RWPE1 (cell line): ENCODE data around the gene TMEM41A.

Experiments
- CTCF ChIA-PET: fragments of 350-600 bp; sonication (Branson Sonifier 250); formaldehyde crosslinking; extraction: SDS; loops from one replicate; lab custom pipeline; 2021; lab: Yijun Ruan, JAX
- POLR2A ChIA-PET: fragments of 400-600 bp; formaldehyde crosslinking; extraction: SDS; loops from one replicate; lab custom pipeline; 2020; ENCODE audit warnings: antibody characterized with exemption; ENCODE audit not compliant: low non-redundant PET; lab: Yijun Ruan, JAX
- DNase-seq: peaks from one replicate; pipeline ENCODE4 v3.0.0; 2012; ENCODE audit warnings: low spot score
- H3K27ac ChIP-seq: fragments of 450-650 bp; 2 replicates; pipeline ENCODE4 v1.5.1; 2017
- TF ChIP-seq, protein P1 (sequence below): fragments of 450-650 bp; conservative IDR thresholded peaks from 2 replicates; pipeline ENCODE4 v1.5.1; 2017; ENCODE audit warnings: low read depth, mild to moderate bottlenecking

The TMEM41A gene

GRCh38 chr3:185517387-185518130 lies 18.7 kb upstream of the TMEM41A start:
- no peak overlapping the region for H3K27ac ChIP-seq
- POLR2A ChIA-PET: no interaction called here
- DNase-seq: no peak
- CTCF ChIA-PET: interaction anchor here (1.0 kb wide), 1 partner anchor 42 kb away, joined by 3 read pairs; no protein-coding TSS in a partner anchor
- TF ChIP-seq, protein P1, sequence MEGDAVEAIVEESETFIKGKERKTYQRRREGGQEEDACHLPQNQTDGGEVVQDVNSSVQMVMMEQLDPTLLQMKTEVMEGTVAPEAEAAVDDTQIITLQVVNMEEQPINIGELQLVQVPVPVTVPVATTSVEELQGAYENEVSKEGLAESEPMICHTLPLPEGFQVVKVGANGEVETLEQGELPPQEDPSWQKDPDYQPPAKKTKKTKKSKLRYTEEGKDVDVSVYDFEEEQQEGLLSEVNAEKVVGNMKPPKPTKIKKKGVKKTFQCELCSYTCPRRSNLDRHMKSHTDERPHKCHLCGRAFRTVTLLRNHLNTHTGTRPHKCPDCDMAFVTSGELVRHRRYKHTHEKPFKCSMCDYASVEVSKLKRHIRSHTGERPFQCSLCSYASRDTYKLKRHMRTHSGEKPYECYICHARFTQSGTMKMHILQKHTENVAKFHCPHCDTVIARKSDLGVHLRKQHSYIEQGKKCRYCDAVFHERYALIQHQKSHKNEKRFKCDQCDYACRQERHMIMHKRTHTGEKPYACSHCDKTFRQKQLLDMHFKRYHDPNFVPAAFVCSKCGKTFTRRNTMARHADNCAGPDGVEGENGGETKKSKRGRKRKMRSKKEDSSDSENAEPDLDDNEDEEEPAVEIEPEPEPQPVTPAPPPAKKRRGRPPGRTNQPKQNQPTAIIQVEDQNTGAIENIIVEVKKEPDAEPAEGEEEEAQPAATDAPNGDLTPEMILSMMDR: no peak

DNA sequence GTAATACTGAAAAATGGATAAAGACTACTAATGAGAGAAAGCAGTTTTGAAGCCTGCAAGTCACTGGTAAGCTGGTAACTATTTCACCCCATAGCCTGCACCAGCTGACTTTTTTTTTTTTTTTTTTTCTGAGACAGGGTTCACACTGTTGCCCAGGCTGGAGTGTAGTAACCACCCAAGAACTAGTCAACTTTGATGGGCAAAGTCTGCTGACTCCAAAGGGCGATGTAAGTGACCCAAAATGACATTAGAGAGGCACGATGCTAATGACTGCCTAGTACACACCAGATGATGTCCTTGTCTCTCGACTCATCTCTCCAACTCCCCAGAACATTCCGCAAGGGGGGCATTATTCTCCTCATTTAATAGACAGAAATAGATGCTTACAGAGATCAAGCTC lies 12.9 kb upstream of the TMEM41A start:
- TF ChIP-seq, protein P1: no peak
- H3K27ac ChIP-seq: no peak overlapping the region
- CTCF ChIA-PET: no interaction called here
- POLR2A ChIA-PET: interaction anchor here (0.8 kb wide), 1 partner anchor 78 kb away, joined by 5 read pairs; no protein-coding TSS in a partner anchor
- DNase-seq: no peak

DNA sequence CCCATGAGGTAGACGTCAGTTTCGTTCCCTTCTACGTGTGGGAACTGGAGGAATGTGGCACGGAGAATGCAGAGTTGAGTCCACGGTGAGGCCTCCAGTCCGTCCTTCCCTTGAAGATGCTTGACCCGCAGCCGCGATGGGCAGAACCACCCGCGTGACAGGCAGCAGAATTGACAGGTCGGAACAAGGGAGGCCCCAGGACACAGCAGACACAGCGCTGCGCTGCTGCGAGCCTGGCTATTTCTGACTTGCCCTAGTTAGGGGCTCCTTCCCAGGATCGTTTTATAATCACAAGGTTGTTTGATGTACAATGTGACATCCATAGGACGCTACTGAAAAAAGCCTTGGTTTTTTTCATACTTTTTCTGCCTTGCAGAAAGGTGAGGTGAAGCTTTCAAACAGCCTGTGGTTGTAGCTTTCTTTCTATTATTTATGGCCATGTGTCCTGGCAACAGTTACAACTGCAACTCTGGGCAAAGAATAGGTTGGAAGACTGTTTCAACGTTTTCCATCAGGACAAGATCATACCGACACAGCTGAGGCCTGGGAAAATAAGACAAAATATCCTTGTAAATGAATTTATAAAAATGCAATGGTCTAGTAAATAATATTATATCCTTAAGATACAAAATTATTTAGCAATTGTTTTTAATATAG lies 9.6 kb upstream of the TMEM41A start:
- POLR2A ChIA-PET: no interaction called here
- CTCF ChIA-PET: no interaction called here
- H3K27ac ChIP-seq: no peak overlapping the region

DNA sequence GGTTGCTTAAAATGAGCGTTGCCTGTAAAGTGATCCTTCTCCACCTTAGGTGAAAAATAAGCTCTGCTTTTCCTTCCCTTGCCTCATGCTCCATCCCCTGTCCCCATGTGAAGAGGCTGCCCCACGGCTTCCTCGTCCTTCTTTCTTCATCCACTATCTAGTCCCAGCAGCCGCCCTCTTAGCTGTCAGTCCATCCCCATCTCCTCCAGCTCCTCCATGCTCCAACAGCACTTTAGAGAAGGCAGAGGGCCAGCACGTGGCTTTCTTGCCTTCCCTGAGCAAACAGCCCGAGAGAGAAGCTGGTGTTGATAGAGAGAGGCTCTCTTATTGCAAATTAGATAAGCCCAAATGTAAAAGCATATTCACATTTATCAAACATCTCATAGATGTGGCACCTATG lies 9.0 kb upstream of the TMEM41A start:
- ChIA-PET POLR2A (no interaction called here), CTCF (no interaction called here)
- no peak for DNase-seq
- no peak overlapping the region for H3K27ac ChIP-seq
- TF ChIP-seq, protein P1: no peak

More for the DNA sequence above, 9.6 kb upstream of the TMEM41A start:
- DNase-seq: no peak
- TF ChIP-seq, protein P1: no peak

DNA sequence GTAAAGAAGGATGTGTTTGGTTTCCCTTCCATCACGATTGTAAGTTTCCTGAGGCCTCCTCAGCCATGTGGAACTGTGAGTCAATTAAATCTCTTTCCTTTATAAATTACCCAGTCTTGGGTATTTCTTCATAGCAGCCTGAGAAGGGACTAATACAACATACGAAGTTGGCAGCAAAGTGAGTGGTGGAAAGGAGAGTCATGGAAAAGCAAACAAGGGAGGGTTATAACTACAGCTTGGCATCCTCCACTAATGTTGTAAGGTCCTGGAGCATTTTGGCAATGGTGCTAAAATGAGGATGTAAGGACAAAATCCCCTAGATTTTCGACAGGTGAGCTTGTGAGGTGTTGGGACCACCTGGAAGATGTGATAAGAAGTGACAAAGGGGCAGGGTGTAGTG lies 5.8 kb upstream of the TMEM41A start:
- POLR2A ChIA-PET: no interaction called here
- DNase-seq: no peak
- CTCF ChIA-PET: interaction anchor here (1.2 kb wide), 1 partner anchor 49 kb away, joined by 4 read pairs; no protein-coding TSS in a partner anchor
- no peak overlapping the region for H3K27ac ChIP-seq
- TF ChIP-seq, protein P1: no peak

DNA sequence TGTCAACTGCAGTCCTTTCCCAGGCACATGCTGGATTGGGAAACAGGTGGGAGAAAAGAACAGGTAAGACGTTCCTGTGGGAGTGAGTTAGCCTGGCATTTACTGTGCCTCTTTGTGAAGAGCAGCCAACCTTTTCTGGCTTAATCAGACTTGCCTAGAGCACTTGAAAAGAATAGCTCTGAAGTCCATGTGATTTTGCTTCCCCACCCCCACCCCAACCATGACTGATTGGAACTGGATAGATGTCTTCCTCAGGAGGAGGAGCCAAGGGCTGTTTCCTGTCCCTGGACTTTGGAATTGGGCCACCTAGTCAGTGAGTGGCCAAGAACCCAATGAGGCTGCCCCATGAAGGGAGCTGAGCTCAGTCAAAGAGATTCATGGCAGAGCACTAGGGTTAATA lies 4.7 kb upstream of the TMEM41A start:
- POLR2A ChIA-PET: no interaction called here
- DNase-seq: no peak
- CTCF ChIA-PET: interaction anchor here (1.2 kb wide), 1 partner anchor 50 kb away, joined by 4 read pairs; no protein-coding TSS in a partner anchor

More for the DNA sequence above, 4.7 kb upstream of the TMEM41A start:
- TF ChIP-seq, protein P1: no peak
- no peak overlapping the region for H3K27ac ChIP-seq
